Pancreas (tissue), 10 donors: ENCODE data around the gene TFIP11. TPM values are rescaled to one million over a fixed set of nuclear protein-coding genes. Genes with fewer than 3 reads are reported as not detected.

Experiments used
- ATAC-seq, 4 donors: fragments of 200-7000 bp; cut with Tn5 transposase; one replicate each; pipeline versions ENCODE4 v1.8.0 to v1.9.1; 2020; ENCODE audit warnings: mild to moderate bottlenecking in 4 of 4, moderate library complexity in 4 of 4
- DNase-seq, 6 donors: peaks; one replicate each; pipeline ENCODE4 v3.0.0-alpha.2; 2020
- FAIRE-seq: peaks from 2 replicates; lab custom pipeline; 2012; peaks lifted over from hg19 to GRCh38; lab: Jason Lieb, UNC
- H3K27ac ChIP-seq, 4 donors: fragments of 200-600 bp; sonication (generic); 1 replicate in 3 of 4; 2 replicates in 1 of 4; pipeline versions ENCODE4 v1.5.0 to v1.8.0; 2020
- H3K27me3 ChIP-seq, 4 donors: fragments of 200-600 bp; one replicate each; pipeline ENCODE4 v1.8.0; 2021
- H3K36me3 ChIP-seq, 3 donors: fragments of 200-600 bp; sonication (generic) in 1 of 3; one replicate each; pipeline versions ENCODE4 v1.5.0 to v1.8.0; 2020 to 2021
- H3K4me1 ChIP-seq, 3 donors: fragments of 200-600 bp; one replicate each; pipeline ENCODE4 v1.8.0; 2021
- H3K4me3 ChIP-seq, 4 donors: fragments of 200-600 bp; sonication (generic) in 2 of 4; one replicate each; pipeline versions ENCODE4 v1.5.0 to v1.8.0; 2020 to 2021
- H3K9me3 ChIP-seq, 4 donors: fragments of 200-600 bp; one replicate each; pipeline ENCODE4 v1.8.0; 2021
- CTCF ChIP-seq, 4 donors: fragments of 200-600 bp; sonication (generic) in 3 of 4; IDR thresholded peaks; one replicate each; pipeline versions ENCODE4 v1.5.0 to v1.8.0; 2021; ENCODE audit warnings: antibody characterized with exemption in 4 of 4
- WGBS, 2 donors: extraction: QIAGEN DNeasy Blood & Tissue Kit; methylation state at CpG; one replicate each; pipeline ENCODE4 v1.1.7; 2013; 5-methylcytosine and 5-hydroxymethylcytosine counted together
- intact Hi-C, 3 donors: fragments of 100-400 bp; cut with DNase I; formaldehyde crosslinking; loops; one replicate each; pipeline versions ENCODE4 v1.11.1 to v1.14.2; 2022
- polyA plus RNA-seq, 2 donors: library from polyadenylated mRNA; stranded (reverse); fragments of 200-250 nt; gene quantifications; one replicate each; pipeline ENCODE4 v1.2.3, GENCODE V29; 2013
- total RNA-seq, 6 donors: library from RNA; stranded (reverse); fragmentation: NEBNext Ultra II Directional in 4 of 6; extraction: Animal tissue kit (Norgen Biotek cat#: 25700) in 4 of 6; gene quantifications; one replicate each; pipeline versions ENCODE4 v1.2.1 to v1.2.4, GENCODE V29; 2021 to 2023
- donor health status: healthy with polysubstance abuse.
- donor health status: DM: no; HTN: no; CAD: no; lungs with moderate emphysema.
- donor health status: DM: no; HTN: no; CAD: no.
- donor health status: control.
- donor health status: control.
- donor health status: Bipolar disorder and iron deficiency.
- donor health status: DM: yes; HTN: yes; CAD: no.
- donor health status: DM: no; HTN: no; CAD: no.
- donor health status: DM: no; HTN: no; CAD: no.
- donor health status: DM: yes; HTN: yes; CAD: no.

The TFIP11 gene
- total and polyA plus RNA-seq, 8 donors = 11.0 to 26.7 (median 17.6) TPM

DNA sequence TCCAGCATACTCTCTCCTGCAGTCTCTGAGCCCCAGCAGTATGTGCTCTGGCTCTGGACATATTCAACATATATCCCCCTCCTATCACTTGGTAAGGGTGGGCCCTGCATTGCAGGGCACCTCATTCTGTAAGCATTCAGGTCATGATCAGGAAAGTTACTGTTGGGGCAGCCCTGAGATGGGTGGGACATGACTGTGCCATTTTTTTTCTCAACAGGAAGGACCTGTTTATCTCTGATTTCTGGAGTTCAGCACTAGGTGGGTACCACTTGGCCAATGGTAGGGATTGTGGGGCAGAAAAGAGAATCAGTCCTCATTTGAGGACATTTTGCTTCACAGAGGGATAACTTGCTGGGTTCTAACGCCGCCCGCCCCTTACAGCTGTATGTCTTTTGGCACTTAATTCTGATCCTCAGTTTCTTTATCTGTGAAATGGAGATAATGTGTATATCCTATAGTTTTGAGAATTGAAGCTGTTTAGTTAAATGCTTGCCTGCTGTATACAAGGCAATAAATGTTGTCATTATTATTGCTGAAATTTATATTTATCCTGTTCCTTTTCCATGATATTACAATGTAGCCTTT, 26.4 kb downstream of the TFIP11 start:
- intact Hi-C loops = loop anchor here in 1 of 3 donors (10.0 kb wide), 1 partner anchor 169 kb away; the partner anchor contains the start of gene MIAT
- FAIRE-seq = no peak
- H3K9me3 ChIP-seq = no peaks in the 10 kb centered on the region
- WGBS, 2 donors = 60 to 74% methylated on average over 3 of the region's 3 CpGs
- H3K27ac ChIP-seq = no peak overlapping the region
- no peak for ATAC-seq
- no peak for DNase-seq
- no peak overlapping the region for H3K4me3 ChIP-seq
- H3K4me1 ChIP-seq = peaks cover 4 to 33% (median 8%) of the 10 kb centered on the region in 3 donors
- no peaks in the 10 kb centered on the region for H3K27me3 ChIP-seq
- TF ChIP-seq CTCF (IDR thresholded peaks at IDR 0.05) = no peak
- H3K36me3 ChIP-seq = peaks cover 0 to 26% (median under 1%) of the 10 kb centered on the region in 3 donors

DNA sequence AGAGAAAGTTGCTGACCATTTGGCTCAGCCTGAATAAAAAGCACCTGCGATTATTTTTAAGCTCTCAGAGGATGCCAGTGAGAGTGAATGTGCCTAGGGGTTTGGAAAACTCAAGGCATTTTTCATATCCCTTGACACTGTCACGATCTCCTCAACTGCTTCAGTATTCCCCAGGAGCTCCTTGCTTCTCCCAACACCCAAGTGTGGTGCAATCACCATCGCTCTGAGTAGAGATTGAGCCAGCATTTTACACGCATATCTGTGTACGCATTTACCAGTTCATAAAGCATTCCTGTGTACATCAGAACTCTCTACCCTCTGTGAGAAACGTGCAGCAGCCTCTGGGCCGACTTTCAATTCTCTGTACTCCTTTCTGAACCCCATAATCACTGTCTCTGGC, 27.3 kb downstream of the TFIP11 start:
- no peak for FAIRE-seq
- peaks cover 8 to 41% (median 11%) of the 10 kb centered on the region in 3 donors for H3K4me1 ChIP-seq

GRCh38 chr22:26484360-26484706, 27.9 kb downstream of the TFIP11 start:
- Histone ChIP-seq H3K27ac (peak overlapping the region; percentile 86 to 97 (median 94)), H3K36me3 (peaks cover 0 to 15% (median 0%) of the 10 kb centered on the region in 3 donors), H3K4me3 (peak overlapping the region; percentile 80 to 99 (median 90)), H3K27me3 (no peaks in the 10 kb centered on the region), H3K4me1 (peaks cover 12 to 42% (median 17%) of the 10 kb centered on the region in 3 donors), H3K9me3 (no peaks in the 10 kb centered on the region)
- TF ChIP-seq CTCF (IDR thresholded peaks at IDR 0.05) = no peak
- 3 to 4% methylated on average over 6 of the region's 6 CpGs for WGBS, 2 donors
- ATAC-seq (no peak), DNase-seq (no peak), FAIRE-seq (no peak)
- intact Hi-C loops = loop anchor here in 1 of 3 donors (10.0 kb wide), 1 partner anchor 170 kb away; the partner anchor contains the start of gene MIAT

More for the DNA sequence above, 27.3 kb downstream of the TFIP11 start:
- no peak for TF ChIP-seq CTCF (IDR thresholded peaks at IDR 0.05)
- intact Hi-C loops = loop anchor here in 1 of 3 donors (10.0 kb wide), 1 partner anchor 170 kb away; the partner anchor contains the start of gene MIAT
- peaks cover 0 to 22% (median 0%) of the 10 kb centered on the region in 3 donors for H3K36me3 ChIP-seq
- no peaks in the 10 kb centered on the region for H3K9me3 ChIP-seq
- WGBS, 2 donors = 25 to 26% methylated on average over 7 of the region's 7 CpGs
- peak overlapping the region in 2 of 4 donors; percentile 93 to 97 for H3K27ac ChIP-seq
- ATAC-seq (no peak), DNase-seq (no peak)
- peak overlapping the region in 1 of 4 donors; percentile 98 for H3K4me3 ChIP-seq
- no peaks in the 10 kb centered on the region for H3K27me3 ChIP-seq

DNA sequence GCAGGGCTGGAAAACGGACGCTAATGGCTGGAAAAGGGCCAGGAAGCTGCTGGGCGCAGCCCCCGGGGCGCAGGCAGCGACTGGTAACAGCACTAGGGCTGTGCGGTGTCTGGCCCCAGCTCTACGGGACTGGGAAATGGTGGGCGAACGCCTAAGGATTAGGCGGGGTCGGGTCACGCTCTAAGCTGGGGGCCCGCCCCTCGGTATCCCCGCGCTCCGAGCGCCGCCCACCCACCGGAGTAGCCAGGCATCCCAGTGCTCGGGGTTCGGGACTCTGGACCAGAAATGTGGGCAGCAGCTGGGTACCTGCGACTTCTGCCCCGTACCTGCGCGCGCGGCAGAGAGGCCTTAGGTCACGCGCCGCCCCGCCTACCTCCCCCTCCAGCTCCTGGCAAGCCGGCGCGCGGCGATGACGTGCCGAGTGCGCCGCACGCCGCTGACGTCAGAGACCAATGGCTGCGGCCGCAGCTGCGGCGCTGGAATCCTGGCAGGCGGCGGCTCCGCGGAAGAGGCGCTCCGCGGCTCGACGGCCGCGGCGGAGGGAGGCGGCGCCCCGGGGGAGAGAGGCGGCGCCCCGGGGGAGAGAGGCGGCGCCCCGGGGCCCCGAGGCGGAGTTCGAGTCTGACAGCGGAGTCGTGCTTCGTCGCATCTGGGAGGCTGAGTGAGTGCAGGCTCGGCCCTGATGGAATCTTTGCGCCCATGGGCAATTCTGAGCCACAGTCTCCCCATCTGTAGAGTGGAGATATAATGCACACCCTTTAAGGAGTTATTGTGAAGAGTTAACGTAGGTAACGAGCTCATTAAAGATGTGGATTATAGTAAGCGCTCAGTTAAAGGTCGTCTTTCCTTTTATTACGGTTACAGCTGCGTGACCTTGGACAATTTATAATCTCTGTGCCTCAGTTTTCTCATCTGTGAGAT, 28.6 kb downstream of the TFIP11 start, which contains the start of the genes HPS4 and SRRD:
HPS4 (minus strand) TSS at position 345 of the 921 bp plus-strand sequence. CDS start 2,021 bp downstream, outside the sequence.
SRRD (plus strand) TSS at position 439 of the 921 bp plus-strand sequence; CDS start at position 453, 14 bp downstream.
- no peak for FAIRE-seq
- Histone ChIP-seq H3K4me3 (peak within 1 kb of the TSS; percentile 80 to 99 (median 90)), H3K4me1 (peaks cover 15 to 42% (median 17%) of the 10 kb centered on the region in 3 donors), H3K27ac (peak within 1 kb of the TSS; percentile 86 to 97 (median 94)), H3K36me3 (peaks cover 0 to 9% (median 0%) of the 10 kb centered on the region in 3 donors), H3K9me3 (no peaks in the 10 kb centered on the region), H3K27me3 (no peaks in the 10 kb centered on the region)
- intact Hi-C loops = loop anchor here in 1 of 3 donors (10.0 kb wide), 1 partner anchor 171 kb away; the partner anchor contains the start of gene MIAT
- 1% methylated on average over 78 to 85 of the region's 85 CpGs for WGBS, 2 donors
- peak; percentile 89 to 99 (median 94) for DNase-seq
- peak; percentile 90 to 98 (median 94) for ATAC-seq
- TF ChIP-seq CTCF (IDR thresholded peaks at IDR 0.05) = no peak
